ENCODE measurements around the gene CCDC88C. TPM values are rescaled to one million over a fixed set of nuclear protein-coding genes. Genes with fewer than 3 reads are reported as not detected.

CCDC88C gene
- total RNA-seq, 1 donor from 2014 or later: 44.6 TPM

DNA sequence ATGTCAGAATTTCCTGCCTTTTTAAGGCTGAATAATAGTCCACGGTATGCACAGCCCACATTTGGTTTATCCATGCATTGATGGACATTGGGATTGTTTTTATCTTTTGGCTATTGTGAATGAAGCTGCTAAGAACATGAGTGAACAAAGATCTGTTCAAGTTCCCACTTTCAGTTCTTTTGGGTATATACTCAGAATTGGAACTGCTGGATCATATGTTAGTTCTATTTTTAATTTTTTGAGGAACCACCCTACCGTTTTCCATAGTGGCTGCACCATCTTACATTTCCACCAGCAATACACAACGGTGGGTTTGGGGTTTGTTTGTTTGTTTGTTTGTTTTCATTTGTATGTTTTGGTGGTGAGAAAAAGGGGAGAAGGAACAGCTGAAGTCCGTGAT is 179.5 kb downstream of the CCDC88C start:
- Mint-ChIP-seq H3K27ac (ENCODE audit: unreplicated experiment) (no peak overlapping the region), H3K27me3 (ENCODE audit: low read depth) (peaks cover 14% of the 10 kb centered on the region), H3K4me3 (no peak overlapping the region), H3K4me1 (no peaks in the 10 kb centered on the region), H3K36me3 (ENCODE audit: low read depth) (no peaks in the 10 kb centered on the region), H3K9me3 (peaks cover 2% of the 10 kb centered on the region)
- DNase-seq (ENCODE audit: low read depth, low spot score): no peak
- TF ChIP-seq, protein P1, sequence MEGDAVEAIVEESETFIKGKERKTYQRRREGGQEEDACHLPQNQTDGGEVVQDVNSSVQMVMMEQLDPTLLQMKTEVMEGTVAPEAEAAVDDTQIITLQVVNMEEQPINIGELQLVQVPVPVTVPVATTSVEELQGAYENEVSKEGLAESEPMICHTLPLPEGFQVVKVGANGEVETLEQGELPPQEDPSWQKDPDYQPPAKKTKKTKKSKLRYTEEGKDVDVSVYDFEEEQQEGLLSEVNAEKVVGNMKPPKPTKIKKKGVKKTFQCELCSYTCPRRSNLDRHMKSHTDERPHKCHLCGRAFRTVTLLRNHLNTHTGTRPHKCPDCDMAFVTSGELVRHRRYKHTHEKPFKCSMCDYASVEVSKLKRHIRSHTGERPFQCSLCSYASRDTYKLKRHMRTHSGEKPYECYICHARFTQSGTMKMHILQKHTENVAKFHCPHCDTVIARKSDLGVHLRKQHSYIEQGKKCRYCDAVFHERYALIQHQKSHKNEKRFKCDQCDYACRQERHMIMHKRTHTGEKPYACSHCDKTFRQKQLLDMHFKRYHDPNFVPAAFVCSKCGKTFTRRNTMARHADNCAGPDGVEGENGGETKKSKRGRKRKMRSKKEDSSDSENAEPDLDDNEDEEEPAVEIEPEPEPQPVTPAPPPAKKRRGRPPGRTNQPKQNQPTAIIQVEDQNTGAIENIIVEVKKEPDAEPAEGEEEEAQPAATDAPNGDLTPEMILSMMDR (conservative IDR thresholded peaks at IDR 0.05): no peak

DNA sequence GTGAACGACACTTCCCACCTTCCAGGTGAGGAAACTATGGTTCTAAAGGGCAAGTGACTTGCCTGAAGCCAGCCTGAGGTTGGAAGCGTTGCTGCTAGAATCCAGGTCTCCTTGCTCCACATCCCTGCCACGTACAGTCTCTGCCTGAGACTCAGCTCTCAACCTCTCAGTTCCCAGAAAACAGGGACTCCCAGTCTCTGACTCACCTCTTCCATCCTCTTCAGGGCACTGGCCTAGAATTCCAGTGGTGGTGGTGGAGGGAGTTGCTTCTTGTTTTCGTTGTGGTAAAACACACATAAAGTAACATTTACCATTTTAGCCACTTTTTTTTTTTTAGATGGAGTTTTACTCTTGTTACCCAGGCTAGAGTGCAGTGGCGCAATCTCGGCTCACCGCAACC is 180.4 kb downstream of the CCDC88C start:
- TF ChIP-seq, protein P1 (conservative IDR thresholded peaks at IDR 0.05): no peak
- Mint-ChIP-seq H3K4me1 (no peaks in the 10 kb centered on the region), H3K9me3 (peaks cover 2% of the 10 kb centered on the region), H3K4me3 (no peak overlapping the region), H3K27me3 (ENCODE audit: low read depth) (peaks cover 14% of the 10 kb centered on the region), H3K36me3 (ENCODE audit: low read depth) (no peaks in the 10 kb centered on the region), H3K27ac (ENCODE audit: unreplicated experiment) (no peak overlapping the region)
- no peak for DNase-seq (ENCODE audit: low read depth, low spot score)

DNA sequence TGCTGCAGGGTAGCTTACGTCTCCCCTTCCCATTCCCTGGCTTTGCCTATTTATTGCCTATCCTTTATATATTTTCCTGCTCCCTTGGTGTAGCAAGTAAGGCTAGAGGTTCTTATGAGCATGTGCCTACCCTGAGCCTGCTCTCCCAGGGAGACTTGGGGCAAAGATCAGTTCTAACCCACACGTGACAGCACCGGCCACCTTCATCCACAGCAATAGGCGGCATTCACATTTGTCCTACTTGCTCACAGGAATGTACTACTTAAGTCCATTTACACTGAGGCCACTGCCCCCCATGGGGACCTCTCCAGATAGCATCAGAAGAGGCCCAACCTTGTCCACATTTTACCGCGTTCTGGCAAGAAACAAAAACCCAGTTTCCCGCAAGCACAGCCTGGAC is 181.8 kb downstream of the CCDC88C start:
- no peaks in the 10 kb centered on the region for H3K4me1 Mint-ChIP-seq
- TF ChIP-seq, protein P1 (conservative IDR thresholded peaks at IDR 0.05): no peak
- H3K9me3 Mint-ChIP-seq: no peaks in the 10 kb centered on the region
- H3K4me3 Mint-ChIP-seq: no peak overlapping the region
- no peak overlapping the region for H3K27ac Mint-ChIP-seq (ENCODE audit: unreplicated experiment)
- peaks cover 7% of the 10 kb centered on the region for H3K27me3 Mint-ChIP-seq (ENCODE audit: low read depth)
- H3K36me3 Mint-ChIP-seq (ENCODE audit: low read depth): no peaks in the 10 kb centered on the region
- DNase-seq (ENCODE audit: low read depth, low spot score): no peak

DNA sequence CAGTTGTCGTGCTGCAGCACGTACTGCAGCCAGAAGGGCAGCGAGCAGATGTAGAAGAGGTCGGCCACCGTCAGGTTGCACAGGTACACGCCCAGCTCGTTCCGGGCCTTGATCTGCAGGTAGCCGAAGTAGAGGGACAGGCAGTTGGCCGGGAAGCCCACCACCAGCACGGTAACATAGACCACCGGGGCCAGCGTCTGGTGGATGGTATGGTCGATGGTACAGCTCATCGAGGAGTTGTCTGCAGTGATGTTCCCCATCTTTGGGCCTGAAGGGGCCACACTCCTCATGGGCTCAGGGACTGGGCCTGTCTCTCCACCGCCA is 182.9 kb downstream of the CCDC88C start:
- H3K4me1 Mint-ChIP-seq: no peaks in the 10 kb centered on the region

DNA sequence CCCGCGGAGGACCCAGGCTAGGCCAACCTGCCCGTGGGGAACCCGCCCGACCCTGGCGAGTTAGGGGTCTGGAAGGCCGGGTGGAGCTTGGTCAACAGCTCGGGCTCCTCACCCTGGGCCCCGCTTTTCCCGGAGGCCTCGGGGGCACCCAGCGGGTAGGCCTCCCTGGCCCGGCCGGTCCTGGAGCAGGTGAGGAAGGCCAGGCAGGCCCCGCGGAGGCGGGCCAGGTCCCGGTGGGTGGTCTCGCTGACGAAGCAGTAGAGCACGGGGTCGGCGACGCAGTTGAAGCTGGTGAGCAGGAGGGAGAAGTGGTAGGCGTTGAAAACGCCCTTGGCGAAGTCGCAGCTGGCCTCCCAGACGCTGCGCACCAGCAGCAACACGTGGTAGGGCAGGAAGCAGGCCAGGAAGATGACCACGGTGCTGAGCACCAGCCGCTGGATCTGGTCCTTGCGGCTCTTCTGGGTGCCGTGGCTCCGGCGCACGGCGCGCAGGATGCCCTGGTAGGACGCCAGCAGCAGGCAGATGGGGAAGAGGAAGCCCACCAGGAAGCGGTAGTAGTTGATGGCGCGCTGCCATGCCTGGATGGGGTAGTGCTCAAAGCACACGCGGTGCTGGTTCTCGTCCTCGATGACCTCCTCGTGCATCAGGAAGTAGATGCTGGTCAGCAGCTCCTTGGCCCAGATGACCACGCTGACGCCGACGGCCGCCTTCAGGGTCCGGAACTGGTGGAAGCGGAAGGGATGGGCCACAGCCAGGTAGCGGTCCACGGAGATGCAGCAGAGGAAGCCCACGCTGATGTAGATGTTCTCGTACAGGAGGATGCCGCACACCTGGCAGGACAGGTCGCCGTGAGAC is 183.5 kb downstream of the CCDC88C start:
- Mint-ChIP-seq H3K36me3 (ENCODE audit: low read depth) (peaks cover 5% of the 10 kb centered on the region), H3K4me1 (no peaks in the 10 kb centered on the region), H3K4me3 (no peak overlapping the region), H3K9me3 (no peaks in the 10 kb centered on the region), H3K27ac (ENCODE audit: unreplicated experiment) (no peak overlapping the region), H3K27me3 (ENCODE audit: low read depth) (peaks cover 4% of the 10 kb centered on the region)
- no peak for DNase-seq (ENCODE audit: low read depth, low spot score)
- TF ChIP-seq, protein P1 (conservative IDR thresholded peaks at IDR 0.05): no peak

More for the DNA sequence above, 182.9 kb downstream of the CCDC88C start:
- Mint-ChIP-seq H3K4me3 (no peak overlapping the region), H3K27ac (ENCODE audit: unreplicated experiment) (no peak overlapping the region), H3K36me3 (ENCODE audit: low read depth) (peaks cover 3% of the 10 kb centered on the region), H3K27me3 (ENCODE audit: low read depth) (peaks cover 6% of the 10 kb centered on the region), H3K9me3 (no peaks in the 10 kb centered on the region)
- no peak for DNase-seq (ENCODE audit: low read depth, low spot score)
- TF ChIP-seq, protein P1 (conservative IDR thresholded peaks at IDR 0.05): no peak

Measured in neural crest cell (in vitro differentiated cells).